Keratinocyte (primary cell): Measurements from ENCODE around the gene HBZ. TPM values are rescaled to one million over a fixed set of nuclear protein-coding genes. Genes with fewer than 3 reads are reported as not detected.

Experiments used
- DNase-seq: peaks from one replicate; pipeline ENCODE4 v3.0.0-alpha.2; 2011; ENCODE audit warnings: low read depth, missing footprints, low spot score
- FAIRE-seq: peaks from 2 replicates; lab custom pipeline; 2011; peaks lifted over from hg19 to GRCh38; lab: Jason Lieb, UNC
- H2AFZ ChIP-seq: 2 replicates; pipeline ENCODE4 v1.6.0; 2012; ENCODE audit warnings: low read length, control low read depth, inconsistent platforms; ENCODE audit not compliant: control insufficient read depth
- H3K27ac ChIP-seq: 2 replicates; pipeline ENCODE4 v1.5.1; 2011; ENCODE audit warnings: low read length; ENCODE audit not compliant: control insufficient read depth, insufficient read depth
- H3K27me3 ChIP-seq: 3 replicates; pipeline ENCODE4 v1.6.0; 2011; ENCODE audit warnings: low read length; ENCODE audit not compliant: control insufficient read depth, insufficient read depth; ENCODE audit errors: extremely low read depth
- H3K36me3 ChIP-seq, 2 experiments: 2 replicates in 1 of 2; 3 replicates in 1 of 2; pipeline ENCODE4 v1.5.1; 2011; ENCODE audit warnings: low read length in 2 of 2, mild to moderate bottlenecking in 1 of 2; ENCODE audit not compliant: control insufficient read depth in 2 of 2, insufficient read depth in 2 of 2; ENCODE audit errors: extremely low read depth in 1 of 2
- H3K4me1 ChIP-seq: 3 replicates; pipeline ENCODE4 v1.5.1; 2011; ENCODE audit warnings: low read length; ENCODE audit not compliant: control insufficient read depth, insufficient read depth; ENCODE audit errors: extremely low read depth
- H3K4me2 ChIP-seq: 3 replicates; pipeline ENCODE4 v1.6.0; 2011; ENCODE audit warnings: low read depth, low read length; ENCODE audit not compliant: control insufficient read depth, insufficient read depth; ENCODE audit errors: extremely low read depth
- H3K4me3 ChIP-seq, 3 experiments: fragments of 200-600 bp in 1 of 3; sonication (generic) in 1 of 3; 2 replicates in 2 of 3; 3 replicates in 1 of 3; pipeline ENCODE4 v1.5.1; 2011 to 2016; ENCODE audit warnings: low read length in 3 of 3, mild to moderate bottlenecking in 3 of 3, control low read depth in 2 of 3, inconsistent platforms in 1 of 3, low read depth in 1 of 3, mixed read lengths in 1 of 3, mixed run types in 1 of 3, moderate library complexity in 1 of 3; ENCODE audit not compliant: control insufficient read depth in 2 of 3, insufficient read depth in 2 of 3; ENCODE audit errors: extremely low read depth in 1 of 3
- H3K79me2 ChIP-seq: 2 replicates; pipeline ENCODE4 v1.6.0; 2012; ENCODE audit warnings: low read length; ENCODE audit not compliant: control insufficient read depth, insufficient read depth
- H3K9ac ChIP-seq: 3 replicates; pipeline ENCODE4 v1.6.0; 2011; ENCODE audit warnings: low read length; ENCODE audit not compliant: control insufficient read depth, insufficient read depth; ENCODE audit errors: extremely low read depth
- H3K9me1 ChIP-seq: 3 replicates; pipeline ENCODE4 v1.6.0; 2011; ENCODE audit warnings: low read length; ENCODE audit not compliant: control insufficient read depth, insufficient read depth; ENCODE audit errors: extremely low read depth
- H3K9me3 ChIP-seq: 2 replicates; pipeline ENCODE4 v1.5.1; 2012; ENCODE audit warnings: low read depth, low read length; ENCODE audit not compliant: control insufficient read depth
- H4K20me1 ChIP-seq: 3 replicates; pipeline ENCODE4 v1.6.0; 2011; ENCODE audit warnings: low read length; ENCODE audit not compliant: control insufficient read depth, insufficient read depth; ENCODE audit errors: extremely low read depth
- EZH2 ChIP-seq: IDR thresholded peaks from one replicate; pipeline ENCODE4 v1.6.1; 2012; ENCODE audit warnings: inconsistent platforms, mild to moderate bottlenecking, low read length, moderate library complexity
- dilution Hi-C: fragments of 300-500 bp; cut with MboI; formaldehyde crosslinking; loops from one replicate; pipeline ENCODE4 v1.7.0; 2020; ENCODE audit warnings: low sequenced_read_pairs; ENCODE audit not compliant: extremely low pct_ligation_motif_present
- polyA plus RNA-seq, 5 experiments: library from polyadenylated mRNA; depleted of rRNA in 3 of 5; stranded (reverse) in 3 of 5; stranded (forward) in 1 of 5; unstranded in 1 of 5; fragments of >200 nt; gene quantifications; 1 replicate in 1 of 5; 2 replicates in 3 of 5; 3 replicates in 1 of 5; pipeline versions ENCODE4 v1.2.1 to v1.2.3, GENCODE V29; 2011 to 2012; ENCODE audit warnings: missing spikeins in 2 of 5, low read depth in 1 of 5, low replicate concordance in 1 of 5
- TF ChIP-seq, protein P1 (sequence below), 3 experiments: IDR thresholded peaks in 1 of 3; conservative IDR thresholded peaks in 1 of 3; optimal IDR thresholded peaks in 1 of 3; 2 replicates in 2 of 3; 3 replicates in 1 of 3; pipeline versions ENCODE3 to v1.5.1; 2011; ENCODE audit warnings: low read length in 3 of 3, mild to moderate bottlenecking in 3 of 3, moderate library complexity in 2 of 3, control low read depth in 1 of 3, inconsistent platforms in 1 of 3; ENCODE audit not compliant: insufficient read depth in 2 of 3; ENCODE audit errors: extremely low read depth in 1 of 3

Gene HBZ
- polyA plus RNA-seq, 1 donor (not counting 4 experiments of a cell fraction or from before 2014, with no cell fraction given), result not detected

GRCh38 chr16:144797-145252 is 7.6 kb upstream of the HBZ start:
- Histone ChIP-seq H4K20me1 (no peaks in the 10 kb centered on the region), H3K4me1 (no peaks in the 10 kb centered on the region), H3K79me2 (no peaks in the 10 kb centered on the region), H3K27me3 (peaks cover 8% of the 10 kb centered on the region), H3K9me3 (no peaks in the 10 kb centered on the region), H3K4me3 (no peak overlapping the region), H3K9ac (no peak overlapping the region), H3K9me1 (no peaks in the 10 kb centered on the region), H3K27ac (no peak overlapping the region), H2AFZ (no peak overlapping the region), H3K4me2 (no peak overlapping the region), H3K36me3 (no peaks in the 10 kb centered on the region)
- DNase-seq (no peak), FAIRE-seq (no peak)
- no peak for TF ChIP-seq EZH2
- TF ChIP-seq, protein P1, sequence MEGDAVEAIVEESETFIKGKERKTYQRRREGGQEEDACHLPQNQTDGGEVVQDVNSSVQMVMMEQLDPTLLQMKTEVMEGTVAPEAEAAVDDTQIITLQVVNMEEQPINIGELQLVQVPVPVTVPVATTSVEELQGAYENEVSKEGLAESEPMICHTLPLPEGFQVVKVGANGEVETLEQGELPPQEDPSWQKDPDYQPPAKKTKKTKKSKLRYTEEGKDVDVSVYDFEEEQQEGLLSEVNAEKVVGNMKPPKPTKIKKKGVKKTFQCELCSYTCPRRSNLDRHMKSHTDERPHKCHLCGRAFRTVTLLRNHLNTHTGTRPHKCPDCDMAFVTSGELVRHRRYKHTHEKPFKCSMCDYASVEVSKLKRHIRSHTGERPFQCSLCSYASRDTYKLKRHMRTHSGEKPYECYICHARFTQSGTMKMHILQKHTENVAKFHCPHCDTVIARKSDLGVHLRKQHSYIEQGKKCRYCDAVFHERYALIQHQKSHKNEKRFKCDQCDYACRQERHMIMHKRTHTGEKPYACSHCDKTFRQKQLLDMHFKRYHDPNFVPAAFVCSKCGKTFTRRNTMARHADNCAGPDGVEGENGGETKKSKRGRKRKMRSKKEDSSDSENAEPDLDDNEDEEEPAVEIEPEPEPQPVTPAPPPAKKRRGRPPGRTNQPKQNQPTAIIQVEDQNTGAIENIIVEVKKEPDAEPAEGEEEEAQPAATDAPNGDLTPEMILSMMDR (optimal IDR thresholded peaks at IDR 0.05 in 1 of 3, IDR thresholded peaks at IDR 0.05 in 1 of 3, conservative IDR thresholded peaks at IDR 0.05 in 1 of 3; ENCODE audit: extremely low read depth in 1 of 3, insufficient read depth in 2 of 3, low read length in 3 of 3), result no peak
- dilution Hi-C loops, result no loop called here

DNA sequence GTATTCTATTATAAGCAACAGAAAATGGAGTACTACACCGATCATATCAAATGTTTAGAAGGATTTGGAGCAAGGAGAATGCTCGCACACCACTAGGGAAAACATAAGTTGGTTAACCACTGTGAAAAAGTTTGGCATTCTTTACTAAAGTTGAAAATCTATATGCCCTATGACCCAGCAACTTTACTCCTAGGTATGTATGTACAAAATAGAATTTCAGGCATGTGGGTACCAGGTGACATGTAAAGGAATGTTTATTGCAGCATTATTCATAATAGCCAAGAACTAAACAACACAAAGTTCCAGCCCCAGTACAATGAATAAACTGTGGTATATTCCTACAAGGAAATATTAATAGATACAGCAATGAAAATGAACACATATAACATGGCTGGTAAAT is 5.8 kb upstream of the HBZ start:
- Histone ChIP-seq H3K4me2 (no peak overlapping the region), H3K9me1 (no peaks in the 10 kb centered on the region), H3K9me3 (no peaks in the 10 kb centered on the region), H2AFZ (no peak overlapping the region), H3K4me3 (no peak overlapping the region), H3K4me1 (no peaks in the 10 kb centered on the region), H4K20me1 (no peaks in the 10 kb centered on the region), H3K36me3 (no peaks in the 10 kb centered on the region), H3K9ac (no peak overlapping the region), H3K27ac (no peak overlapping the region), H3K27me3 (peaks cover 9% of the 10 kb centered on the region), H3K79me2 (no peaks in the 10 kb centered on the region)
- no peak for FAIRE-seq
- no peak for DNase-seq
- TF ChIP-seq, protein P1 (optimal IDR thresholded peaks at IDR 0.05 in 1 of 3, IDR thresholded peaks at IDR 0.05 in 1 of 3, conservative IDR thresholded peaks at IDR 0.05 in 1 of 3; ENCODE audit: extremely low read depth in 1 of 3, insufficient read depth in 2 of 3, low read length in 3 of 3), result no peak
- TF ChIP-seq EZH2, result no peak
- dilution Hi-C loops, result no loop called here
